BJ (cell line): ENCODE results near the gene SUV39H1. TPM values are rescaled to one million over a fixed set of nuclear protein-coding genes. Genes with fewer than 3 reads are reported as not detected.

Experiments used
- CTCF ChIA-PET: fragments of 350-600 bp; formaldehyde crosslinking; extraction: SDS; loops from one replicate; lab custom pipeline; 2021; ENCODE audit warnings: antibody characterized with exemption, inconsistent platforms; lab: Yijun Ruan, JAX
- POLR2A ChIA-PET: fragments of 300-600 bp; sonication (Branson Sonifier 250); formaldehyde crosslinking; extraction: SDS; loops from one replicate; lab custom pipeline; 2021; ENCODE audit warnings: antibody characterized with exemption; lab: Charles Lee
- DNase-seq: peaks from one replicate; pipeline ENCODE4 v3.0.0-alpha.2; 2011; ENCODE audit warnings: low read depth
- H3K27me3 ChIP-seq: 2 replicates; pipeline ENCODE4 v1.6.0; 2011; ENCODE audit warnings: low read length; ENCODE audit not compliant: control insufficient read depth, insufficient read depth
- H3K36me3 ChIP-seq: 2 replicates; pipeline ENCODE4 v1.5.1; 2011; ENCODE audit warnings: low read length; ENCODE audit not compliant: control insufficient read depth, insufficient read depth
- H3K4me3 ChIP-seq: 2 replicates; pipeline ENCODE4 v1.5.1; 2011; ENCODE audit warnings: low read depth, mild to moderate bottlenecking, control low read depth, low read length
- polyA plus RNA-seq: library from polyadenylated mRNA; depleted of rRNA; stranded (reverse); fragments of >200 nt; gene quantifications from 2 replicates; pipeline ENCODE4 v1.2.3, GENCODE V29; 2011
- TF ChIP-seq, protein P1 (sequence below): IDR thresholded peaks from 2 replicates; pipeline ENCODE4 v1.5.1; 2011; ENCODE audit warnings: low read depth, mild to moderate bottlenecking, control low read depth, inconsistent platforms, low read length, moderate library complexity; ENCODE audit not compliant: insufficient read depth

The SUV39H1 gene
- polyA plus RNA-seq, 1 experiment, result 9.7 TPM

DNA sequence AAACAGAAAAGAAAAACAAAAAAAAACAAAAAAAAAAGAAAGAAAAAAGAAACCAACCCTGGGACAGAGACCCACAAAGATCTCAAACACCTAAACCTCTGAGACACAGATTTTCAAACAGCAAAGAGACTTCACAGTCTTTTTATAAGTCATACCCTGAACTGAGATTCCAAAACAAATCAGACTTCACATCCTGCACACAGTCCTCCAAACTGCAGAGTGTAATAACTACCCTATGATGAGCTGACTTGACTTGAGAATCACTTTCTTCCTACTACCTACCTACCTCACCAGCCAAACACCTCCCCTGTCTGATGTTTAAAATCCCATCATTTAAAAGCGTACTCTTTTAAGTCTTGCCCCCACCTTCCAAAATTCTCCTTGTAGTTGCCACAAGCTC is 39.8 kb downstream of the SUV39H1 start:
- TF ChIP-seq, protein P1, sequence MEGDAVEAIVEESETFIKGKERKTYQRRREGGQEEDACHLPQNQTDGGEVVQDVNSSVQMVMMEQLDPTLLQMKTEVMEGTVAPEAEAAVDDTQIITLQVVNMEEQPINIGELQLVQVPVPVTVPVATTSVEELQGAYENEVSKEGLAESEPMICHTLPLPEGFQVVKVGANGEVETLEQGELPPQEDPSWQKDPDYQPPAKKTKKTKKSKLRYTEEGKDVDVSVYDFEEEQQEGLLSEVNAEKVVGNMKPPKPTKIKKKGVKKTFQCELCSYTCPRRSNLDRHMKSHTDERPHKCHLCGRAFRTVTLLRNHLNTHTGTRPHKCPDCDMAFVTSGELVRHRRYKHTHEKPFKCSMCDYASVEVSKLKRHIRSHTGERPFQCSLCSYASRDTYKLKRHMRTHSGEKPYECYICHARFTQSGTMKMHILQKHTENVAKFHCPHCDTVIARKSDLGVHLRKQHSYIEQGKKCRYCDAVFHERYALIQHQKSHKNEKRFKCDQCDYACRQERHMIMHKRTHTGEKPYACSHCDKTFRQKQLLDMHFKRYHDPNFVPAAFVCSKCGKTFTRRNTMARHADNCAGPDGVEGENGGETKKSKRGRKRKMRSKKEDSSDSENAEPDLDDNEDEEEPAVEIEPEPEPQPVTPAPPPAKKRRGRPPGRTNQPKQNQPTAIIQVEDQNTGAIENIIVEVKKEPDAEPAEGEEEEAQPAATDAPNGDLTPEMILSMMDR, result no peak
- POLR2A ChIA-PET, result no interaction called here

DNA sequence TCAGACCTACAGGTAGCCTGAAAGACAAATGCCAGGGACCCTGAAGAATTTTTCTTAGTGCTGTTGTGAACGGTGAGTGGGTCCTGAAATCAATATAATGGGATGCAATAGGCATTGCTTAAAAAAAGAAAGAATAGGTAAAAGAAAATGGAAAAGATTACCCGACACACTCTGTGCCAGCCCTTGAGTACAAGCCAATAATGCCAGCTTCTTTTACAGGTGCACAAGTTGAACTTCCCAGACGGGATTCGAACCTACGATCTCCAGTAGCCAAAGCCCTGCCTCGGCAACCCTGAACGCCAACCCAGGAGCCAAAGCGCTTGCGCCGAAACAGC is 40.3 kb downstream of the SUV39H1 start:
- Histone ChIP-seq H3K36me3 (no peaks in the 10 kb centered on the region), H3K27me3 (no peaks in the 10 kb centered on the region), H3K4me3 (peak overlapping the region; percentile 14; the same call in 1 of the 2 replicates)
- CTCF ChIA-PET, result interaction anchor here (1.5 kb wide), 1 partner anchor 88 kb away, joined by 4 read pairs; no protein-coding TSS in a partner anchor
- POLR2A ChIA-PET, result interaction anchor here (0.6 to 1.0 kb wide), 2 partner anchors 41 to 419 kb away, joined by 3 read pairs; partner anchors contain the start of gene SUV39H1
- TF ChIP-seq, protein P1, result no peak
- no peak for DNase-seq

More for the DNA sequence above, 39.8 kb downstream of the SUV39H1 start:
- CTCF ChIA-PET, result interaction anchor here (1.1 kb wide), 1 partner anchor 32 kb away, joined by 3 read pairs; no protein-coding TSS in a partner anchor
- no peak for DNase-seq
- Histone ChIP-seq H3K4me3 (0 out of 2 replicates have a peak overlapping the region, but pooled peaks have one; percentile 14), H3K27me3 (no peaks in the 10 kb centered on the region), H3K36me3 (no peaks in the 10 kb centered on the region)

DNA sequence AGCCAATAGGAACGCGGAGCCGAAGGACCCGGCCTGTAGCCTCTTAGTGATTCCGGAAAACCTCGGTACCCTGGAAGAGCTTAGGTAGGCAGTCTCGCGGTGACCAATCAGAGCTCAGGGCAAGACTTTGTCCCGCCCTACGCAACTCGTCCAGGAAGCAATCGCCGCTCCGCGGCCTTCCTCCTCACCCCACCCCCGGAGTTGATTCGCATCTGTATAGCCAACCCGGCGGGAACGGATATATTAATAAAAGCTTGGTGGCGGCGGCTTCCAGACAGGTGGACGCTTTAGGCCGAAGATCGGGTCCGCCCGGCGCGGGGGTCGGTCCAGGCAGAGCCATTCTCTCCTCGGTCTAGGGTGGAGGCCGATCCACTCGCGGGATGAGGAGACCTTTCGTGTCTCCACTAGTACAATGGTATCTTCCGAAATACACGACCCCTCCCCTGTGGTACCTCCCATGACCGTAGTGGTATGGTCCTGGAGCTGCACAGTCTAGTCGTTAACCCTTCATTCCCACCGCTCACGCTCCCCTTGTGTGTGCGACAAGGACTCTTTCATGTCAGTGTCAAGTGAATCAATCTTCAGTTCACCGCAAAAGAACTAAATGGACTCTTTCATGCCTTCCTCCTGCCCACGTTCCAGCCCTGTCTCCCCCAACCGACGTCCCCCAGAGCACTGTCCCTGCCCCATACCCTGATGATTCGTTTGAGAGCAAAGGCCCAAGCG is 40.8 kb downstream of the SUV39H1 start:
- POLR2A ChIA-PET, result interaction anchor here (0.6 to 1.0 kb wide), 2 partner anchors 41 to 419 kb away, joined by 3 read pairs; partner anchors contain the start of gene SUV39H1
- peak; percentile 83 for DNase-seq

DNA sequence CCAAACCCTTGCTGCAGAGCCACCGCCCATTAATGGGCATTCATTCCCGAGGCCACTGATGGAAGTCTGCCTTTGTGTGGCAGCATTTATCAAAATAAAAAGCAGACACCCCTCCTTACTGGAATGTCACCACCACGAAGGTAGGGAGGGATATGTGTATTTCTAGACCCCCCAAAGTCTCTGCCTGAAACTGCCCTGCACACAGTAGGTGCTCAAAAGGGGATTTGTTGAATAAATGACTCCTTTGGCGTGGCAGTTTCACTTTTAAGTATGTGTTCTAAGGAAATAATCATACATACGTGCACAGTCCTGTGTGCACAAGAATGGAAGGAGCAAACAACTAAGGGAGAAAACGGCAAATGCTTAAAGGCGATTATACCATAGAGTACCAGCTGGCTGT is 41.4 kb downstream of the SUV39H1 start:
- no peaks in the 10 kb centered on the region for H3K36me3 ChIP-seq
- peak overlapping the region; percentile 53 for H3K4me3 ChIP-seq
- TF ChIP-seq, protein P1, result no peak
- CTCF ChIA-PET, result interaction anchor here (1.5 kb wide), 1 partner anchor 90 kb away, joined by 4 read pairs; no protein-coding TSS in a partner anchor
- DNase-seq, result no peak
- no peaks in the 10 kb centered on the region for H3K27me3 ChIP-seq
- POLR2A ChIA-PET, result no interaction called here

More for the DNA sequence above, 40.8 kb downstream of the SUV39H1 start:
- TF ChIP-seq, protein P1, result no peak
- Histone ChIP-seq H3K36me3 (no peaks in the 10 kb centered on the region), H3K4me3 (peak overlapping the region; percentile 53), H3K27me3 (no peaks in the 10 kb centered on the region)
- CTCF ChIA-PET, result interaction anchor here (1.5 kb wide), 1 partner anchor 89 kb away, joined by 4 read pairs; no protein-coding TSS in a partner anchor

DNA sequence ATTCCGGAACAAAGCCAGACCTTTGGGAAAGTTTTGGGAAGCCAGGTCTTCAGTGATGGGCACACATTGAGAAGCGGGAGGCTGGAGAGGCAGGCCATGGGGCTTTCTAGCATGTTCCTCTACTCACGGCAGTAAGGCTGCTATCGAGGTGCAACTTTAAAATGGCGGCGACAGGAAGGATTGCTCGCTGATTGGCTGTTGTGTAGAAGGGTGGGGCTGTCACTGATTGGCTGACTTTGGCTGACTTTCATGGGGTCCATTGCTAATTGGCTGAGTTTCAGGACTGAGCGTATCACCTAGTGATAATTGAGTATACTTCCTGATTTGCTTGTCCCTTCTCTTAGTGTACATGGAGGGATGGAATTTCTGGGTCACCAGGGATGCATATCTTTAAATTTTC is 45.3 kb downstream of the SUV39H1 start:
- H3K36me3 ChIP-seq, result no peaks in the 10 kb centered on the region
- DNase-seq, result no peak
- TF ChIP-seq, protein P1, result no peak
- H3K27me3 ChIP-seq, result no peaks in the 10 kb centered on the region
- POLR2A ChIA-PET, result no interaction called here
- CTCF ChIA-PET, result no interaction called here
- no peak overlapping the region for H3K4me3 ChIP-seq
